HG03039 (cell line): ENCODE measurements around the gene ARPP21.
"Not testable (repeated sequence)": the region's sequence is repeated elsewhere in the genome, so short reads cannot be mapped to it uniquely, and the experiment has no call there.

Source experiments
- ATAC-seq: cut with Tn5 transposase; IDR thresholded peaks from one replicate; pipeline ENCODE4 v1.9.1; 2021; ENCODE audit warnings: mild to moderate bottlenecking, moderate library complexity; ENCODE audit not compliant: unreplicated experiment

ARPP21 gene

GRCh38 chr3:35777065-35777464 is 137.7 kb downstream of the ARPP21 start:
- no peak for ATAC-seq

GRCh38 chr3:35777563-35778554 is 138.5 kb downstream of the ARPP21 start:
- no peak for ATAC-seq

DNA sequence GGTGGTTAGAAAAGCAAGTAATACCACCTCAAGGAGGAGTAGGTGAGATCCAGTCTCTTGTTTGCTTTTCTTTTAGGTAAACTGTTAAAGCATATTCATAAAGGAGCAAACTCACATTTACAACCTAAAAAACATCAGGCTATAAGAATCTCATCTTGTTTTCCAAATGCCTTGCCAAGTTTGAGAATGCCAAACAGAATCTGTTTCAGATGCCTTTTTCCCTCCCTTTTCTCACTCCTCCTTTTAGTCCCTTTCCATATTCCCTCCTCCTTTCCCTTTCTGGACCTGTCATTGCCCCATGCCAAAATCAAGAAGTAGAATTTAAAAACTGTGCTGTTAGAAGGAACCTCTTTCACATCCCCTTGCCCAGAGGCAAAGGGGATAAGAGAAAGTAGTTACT is 140.3 kb downstream of the ARPP21 start:
- no peak for ATAC-seq

GRCh38 chr3:35780800-35781199 is 141.5 kb downstream of the ARPP21 start:
- ATAC-seq, result no peak

- no peak for ATAC-seq
Measured at GRCh38 chr3:35781558-35781957, 142.2 kb downstream of the ARPP21 start.

GRCh38 chr3:35782355-35782754 is 143.0 kb downstream of the ARPP21 start:
- ATAC-seq, result no peak

GRCh38 chr3:35784169-35784568 is 144.8 kb downstream of the ARPP21 start:
- ATAC-seq, result no peak

GRCh38 chr3:35785234-35785888 is 146.0 kb downstream of the ARPP21 start:
- no peak for ATAC-seq

DNA sequence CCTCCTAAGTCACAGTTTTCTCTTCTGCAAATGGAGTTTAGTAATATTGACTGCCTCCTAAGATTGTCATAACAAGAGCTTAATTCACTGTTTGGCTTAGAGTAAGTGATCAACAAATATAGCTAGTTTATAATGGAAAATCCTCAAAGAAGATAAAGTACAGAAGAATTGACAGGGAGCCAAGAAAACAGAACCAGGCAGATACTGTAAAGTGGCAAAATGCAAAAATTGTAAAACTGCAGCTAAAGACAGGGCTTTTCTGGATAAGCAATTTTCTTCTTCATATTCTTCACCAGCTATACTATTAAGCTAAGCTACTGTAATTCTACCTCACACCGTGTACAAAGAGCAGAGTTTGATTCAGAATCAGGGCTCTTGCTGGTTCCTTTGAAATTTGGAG is 148.6 kb downstream of the ARPP21 start:
- no peak for ATAC-seq

DNA sequence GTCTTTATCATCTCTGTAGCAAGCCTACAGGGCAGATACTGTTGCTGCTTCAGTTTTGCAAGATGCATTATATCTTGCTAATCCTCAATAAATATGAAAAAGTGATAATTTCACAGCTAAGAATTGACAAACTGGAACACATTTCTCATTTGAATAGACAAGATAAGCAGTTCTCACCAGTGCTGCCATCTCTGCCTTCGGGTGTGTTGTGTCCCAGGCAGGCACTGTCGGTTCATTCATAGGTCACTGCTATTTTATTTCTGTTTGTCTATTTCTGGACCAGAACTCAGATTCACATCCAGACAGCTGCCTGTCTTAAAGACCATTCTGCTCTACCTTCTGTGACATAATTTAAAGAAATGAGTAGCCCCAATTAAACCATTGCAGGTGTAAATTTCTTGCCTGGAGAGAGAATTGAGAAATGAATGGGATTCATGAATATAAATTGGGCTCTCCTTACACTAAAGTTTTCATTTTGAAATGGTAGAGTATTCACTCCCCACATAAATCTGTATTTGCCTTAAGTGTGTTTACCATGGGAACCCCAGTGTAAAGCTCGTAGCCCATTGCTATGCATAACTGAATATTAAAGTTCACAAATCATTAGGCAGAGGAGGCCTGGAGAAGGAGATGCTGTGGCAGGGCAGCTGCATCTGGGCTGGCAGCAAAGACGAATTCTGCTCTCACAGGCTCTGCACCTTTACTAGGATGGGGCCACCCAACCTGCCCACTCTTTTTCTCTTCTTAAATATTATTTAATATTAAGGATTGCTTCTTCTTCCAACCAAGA is 149.9 kb downstream of the ARPP21 start:
- ATAC-seq, result no peak

GRCh38 chr3:35790764-35791163 is 151.4 kb downstream of the ARPP21 start:
- no peak for ATAC-seq

DNA sequence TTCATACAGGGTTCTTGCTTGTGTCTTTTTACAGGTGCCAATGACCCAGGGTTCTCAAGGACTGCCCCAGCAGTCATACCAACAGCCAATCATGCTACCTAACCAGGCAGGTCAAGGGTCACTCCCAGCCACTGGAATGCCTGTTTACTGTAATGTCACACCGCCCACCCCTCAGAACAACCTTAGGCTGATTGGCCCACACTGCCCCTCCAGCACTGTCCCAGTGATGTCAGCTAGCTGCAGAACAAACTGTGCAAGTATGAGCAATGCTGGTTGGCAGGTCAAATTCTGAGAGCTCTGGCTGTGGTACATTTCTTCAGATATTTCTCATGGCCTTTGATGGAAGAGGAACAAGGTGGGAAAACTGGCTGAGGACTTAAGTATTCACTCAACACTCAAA is 154.3 kb downstream of the ARPP21 start:
- no peak for ATAC-seq

- no peak for ATAC-seq
Measured at GRCh38 chr3:35800960-35801459, 161.7 kb downstream of the ARPP21 start.

DNA sequence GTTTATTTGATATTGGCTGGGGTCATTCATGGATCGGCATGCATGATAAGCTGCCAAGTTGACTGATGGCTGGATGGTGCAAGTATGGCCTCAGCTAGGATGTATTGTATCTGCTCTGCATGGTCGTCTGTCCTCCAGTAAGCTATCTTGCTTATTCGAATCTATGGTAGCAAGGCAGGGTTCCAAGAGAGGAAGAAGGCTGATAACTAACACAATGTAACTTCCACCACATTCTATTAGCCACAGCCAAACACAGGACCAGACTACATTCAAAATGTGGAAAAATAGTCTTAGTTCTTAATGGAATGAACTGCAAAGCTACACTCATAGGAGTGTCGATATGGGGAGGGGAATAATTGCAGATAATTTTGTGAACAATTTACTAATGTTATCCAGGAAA is 175.2 kb downstream of the ARPP21 start:
- ATAC-seq, result no peak

GRCh38 chr3:35815796-35816195 is 176.5 kb downstream of the ARPP21 start:
- not testable (repeated sequence) for ATAC-seq

GRCh38 chr3:35817216-35817615 is 177.9 kb downstream of the ARPP21 start:
- ATAC-seq, result no peak

DNA sequence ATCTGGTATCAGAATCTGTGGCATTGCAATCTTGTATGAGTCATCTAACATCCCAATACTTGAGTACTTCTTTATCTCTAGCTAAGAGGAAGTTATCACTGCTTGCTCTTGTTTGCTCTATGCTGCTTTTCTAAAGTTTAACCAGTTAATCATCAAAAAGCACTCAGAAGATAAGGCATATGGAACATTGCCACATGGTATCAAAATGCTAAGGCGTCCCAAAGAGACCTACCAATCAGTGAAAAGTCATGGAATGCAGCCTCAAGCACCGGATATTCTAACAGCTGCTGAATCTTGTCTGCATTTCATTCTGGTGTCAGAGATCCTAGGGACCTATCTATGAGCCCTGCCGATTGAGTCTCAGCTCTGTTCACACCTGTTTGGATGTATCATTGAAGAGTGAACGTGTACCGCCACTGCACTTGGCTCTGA is 192.8 kb downstream of the ARPP21 start:
- no peak for ATAC-seq
